Motor neuron (in vitro differentiated cells): ENCODE results near the gene MED16. TPM values are rescaled to one million over a fixed set of nuclear protein-coding genes. Genes with fewer than 3 reads are reported as not detected.
"Not testable (repeated sequence)": the region's sequence is repeated elsewhere in the genome, so short reads cannot be mapped to it uniquely, and the experiment has no call there.

Experiments used
- ATAC-seq, 8 experiments: fragments of 200-7000 bp; cut with Tn5 transposase; replicated peaks in 6 of 8; 2 replicates each; pipeline ENCODE4 v1.8.0; 2021; ENCODE audit warnings: mild to moderate bottlenecking in 8 of 8, moderate library complexity in 8 of 8
- H3K27ac ChIP-seq, 2 donors: fragments of 250-450 bp; sonication (Bioruptor Pico); 2 replicates each; pipeline ENCODE4 v1.9.0; 2021; ENCODE audit warnings: antibody characterized with exemption in 2 of 2, mild to moderate bottlenecking in 2 of 2, moderate library complexity in 1 of 2
- H3K4me1 ChIP-seq, 2 donors: fragments of 250-450 bp; sonication (Bioruptor Pico); replicated peaks in 1 of 2; 2 replicates each; pipeline ENCODE4 v1.6.1; 2021; ENCODE audit warnings: antibody characterized with exemption in 2 of 2, mild to moderate bottlenecking in 2 of 2, moderate library complexity in 1 of 2
- H3K4me3 ChIP-seq, 5 donors: fragments of 250-450 bp; sonication (Bioruptor Pico); 2 replicates each; pipeline ENCODE4 v1.9.0; 2021; ENCODE audit warnings: antibody characterized with exemption in 5 of 5, mild to moderate bottlenecking in 5 of 5, moderate library complexity in 4 of 5
- WGBS, 10 experiments: fragments of 450-650 bp; shearing (Covaris generic); methylation state at CpG; one replicate each; pipeline ENCODE4 v1.0.0; 2022; 5-methylcytosine and 5-hydroxymethylcytosine counted together
- in situ Hi-C, 9 experiments: fragments of 400-800 bp; cut with MboI; loops; one replicate each; pipeline ENCODE4 v1.15.0; 2021; ENCODE audit warnings: low sequenced_read_pairs in 9 of 9, low pct_unique_long_range_greater_than_20kb in 2 of 9; ENCODE audit not compliant: unreplicated experiment in 9 of 9
- total RNA-seq, 8 experiments: library from RNA; unstranded; fragments of 300-600 nt; gene quantifications; 2 replicates each; pipeline versions ENCODE4 v1.2.3 to v1.2.4, GENCODE V29; 2022

The MED16 gene
- total RNA-seq, 8 experiments from 2014 or later: 15.0 to 44.1 (median 26.1) TPM

DNA sequence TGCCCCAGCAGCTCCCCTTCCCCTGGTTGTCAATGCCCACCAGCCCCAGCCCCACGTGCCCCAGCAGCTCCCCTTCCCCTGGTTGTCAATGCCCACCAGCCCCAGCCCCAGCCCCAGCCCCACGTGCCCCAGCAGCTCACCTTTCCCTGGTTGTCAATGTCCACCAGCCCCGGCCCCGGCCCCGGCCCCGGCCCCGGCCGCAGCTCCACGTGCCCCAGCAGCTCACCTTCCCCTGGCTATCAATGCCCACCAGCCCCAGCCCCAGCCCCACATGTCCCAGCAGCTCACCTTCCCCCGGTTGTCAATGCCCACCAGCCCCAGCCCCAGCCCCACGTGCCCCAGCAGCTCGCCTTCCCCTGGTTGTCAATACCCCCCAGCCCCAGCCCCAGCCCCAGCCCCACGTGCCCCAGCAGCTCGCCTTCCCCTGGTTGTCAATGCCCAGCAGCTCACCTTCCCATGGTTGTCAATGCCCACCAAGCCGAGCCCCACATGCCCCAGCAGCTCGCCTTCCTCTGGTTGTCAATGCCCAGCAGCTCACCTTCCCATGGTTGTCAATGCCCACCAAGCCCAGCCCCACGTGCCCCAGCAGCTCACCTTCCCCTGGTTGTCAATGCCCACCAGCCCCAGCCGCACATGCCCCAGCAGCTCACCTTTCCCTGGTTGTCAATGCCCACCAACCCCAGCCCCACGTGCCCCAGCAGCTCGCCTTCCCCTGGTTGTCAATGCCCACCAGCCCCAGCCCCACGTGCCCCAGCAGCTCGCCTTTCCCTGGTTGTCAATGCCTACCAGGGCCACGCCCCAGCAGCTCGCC, 14.0 kb downstream of the MED16 start:
- 89 to 100% methylated on average over 2 to 5 of the region's 24 CpGs; no CpG with 5 or more reads in 8 of the 10 experiments for WGBS, 10 experiments
- H3K4me3 ChIP-seq, H3K4me1 ChIP-seq, H3K27ac ChIP-seq, ATAC-seq, in situ Hi-C loops: not testable (repeated sequence)

- WGBS, 10 experiments: no CpG with 5 or more reads among the region's 23 CpGs
- H3K4me1 ChIP-seq, in situ Hi-C loops, ATAC-seq, H3K4me3 ChIP-seq, H3K27ac ChIP-seq: not testable (repeated sequence)
Measured at GRCh38 chr19:877992-878660, 14.9 kb downstream of the MED16 start.

DNA sequence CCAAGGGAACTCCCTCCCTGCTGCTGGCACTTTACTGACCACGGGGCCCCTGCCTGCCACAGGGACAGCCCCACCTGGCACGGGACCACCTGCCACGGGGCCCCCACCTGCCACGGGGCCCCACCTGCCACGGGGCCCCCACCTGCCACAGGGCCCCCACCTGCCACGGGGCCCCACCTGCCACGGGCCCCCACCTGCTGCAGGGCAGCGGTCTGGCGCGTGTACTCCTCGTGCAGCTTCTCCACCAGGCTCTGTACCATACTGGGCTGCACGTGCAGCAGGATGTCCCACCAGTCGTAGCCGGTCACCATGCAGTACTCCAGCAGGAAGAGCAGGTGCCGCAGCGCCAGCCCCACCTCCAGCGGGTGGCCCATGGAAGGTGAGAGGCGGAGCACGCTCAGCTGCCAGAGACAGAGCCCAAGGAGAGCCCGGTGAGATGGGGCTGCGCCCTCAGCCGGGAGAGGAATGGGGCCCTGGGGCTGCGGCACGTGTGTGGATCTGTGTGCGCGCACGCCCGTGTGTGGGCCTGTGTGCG, 16.1 kb downstream of the MED16 start:
- in situ Hi-C loops: no loop called here
- peak in 1 of 8 experiments; percentile 7 for ATAC-seq
- H3K27ac ChIP-seq: no peak overlapping the region
- WGBS, 10 experiments: 94% methylated on average over 9 of the region's 29 CpGs; no CpG with 5 or more reads in 9 of the 10 experiments
- peaks cover 8 to 13% of the 10 kb centered on the region in 2 donors for H3K4me1 ChIP-seq
- H3K4me3 ChIP-seq: no peak overlapping the region

GRCh38 chr19:876089-876488, 16.9 kb downstream of the MED16 start:
- Histone ChIP-seq H3K4me1 (peaks cover 9 to 14% of the 10 kb centered on the region in 2 donors), H3K4me3 (no peak overlapping the region), H3K27ac (no peak overlapping the region)
- in situ Hi-C loops: no loop called here
- no peak for ATAC-seq
- WGBS, 10 experiments: 67 to 100% (median 86%) methylated on average over 1 to 6 of the region's 18 CpGs; no CpG with 5 or more reads in 4 of the 10 experiments

GRCh38 chr19:875265-875879, 17.6 kb downstream of the MED16 start:
- no peak for ATAC-seq
- Histone ChIP-seq H3K27ac (no peak overlapping the region), H3K4me3 (no peak overlapping the region), H3K4me1 (peaks cover 9 to 14% of the 10 kb centered on the region in 2 donors)
- 80 to 100% (median 95%) methylated on average over 1 to 17 of the region's 28 CpGs; no CpG with 5 or more reads in 4 of the 10 experiments for whole genome bisulfite sequencing, 10 experiments
- in situ Hi-C loops: no loop called here

- ATAC-seq: no peak
- WGBS, 10 experiments: 47 to 100% (median 86%) methylated on average over 3 to 6 of the region's 22 CpGs; no CpG with 5 or more reads in 7 of the 10 experiments
- Histone ChIP-seq H3K4me1 (peaks cover 9 to 14% of the 10 kb centered on the region in 2 donors), H3K4me3 (no peak overlapping the region), H3K27ac (peak overlapping the region in 1 of 2 donors; percentile 28)
- in situ Hi-C loops: no loop called here
Measured at GRCh38 chr19:873561-874041, 19.4 kb downstream of the MED16 start.

- WGBS, 10 experiments: no CpG with 5 or more reads among the region's 13 CpGs
- in situ Hi-C loops: no loop called here
- peak in 7 of 8 experiments; percentile 2 to 63 (median 47) for ATAC-seq
- Histone ChIP-seq H3K27ac (peak overlapping the region in 1 of 2 donors; percentile 28), H3K4me3 (no peak overlapping the region), H3K4me1 (peaks cover 9 to 14% of the 10 kb centered on the region in 2 donors)
Measured at GRCh38 chr19:873084-873483, 19.9 kb downstream of the MED16 start.

DNA sequence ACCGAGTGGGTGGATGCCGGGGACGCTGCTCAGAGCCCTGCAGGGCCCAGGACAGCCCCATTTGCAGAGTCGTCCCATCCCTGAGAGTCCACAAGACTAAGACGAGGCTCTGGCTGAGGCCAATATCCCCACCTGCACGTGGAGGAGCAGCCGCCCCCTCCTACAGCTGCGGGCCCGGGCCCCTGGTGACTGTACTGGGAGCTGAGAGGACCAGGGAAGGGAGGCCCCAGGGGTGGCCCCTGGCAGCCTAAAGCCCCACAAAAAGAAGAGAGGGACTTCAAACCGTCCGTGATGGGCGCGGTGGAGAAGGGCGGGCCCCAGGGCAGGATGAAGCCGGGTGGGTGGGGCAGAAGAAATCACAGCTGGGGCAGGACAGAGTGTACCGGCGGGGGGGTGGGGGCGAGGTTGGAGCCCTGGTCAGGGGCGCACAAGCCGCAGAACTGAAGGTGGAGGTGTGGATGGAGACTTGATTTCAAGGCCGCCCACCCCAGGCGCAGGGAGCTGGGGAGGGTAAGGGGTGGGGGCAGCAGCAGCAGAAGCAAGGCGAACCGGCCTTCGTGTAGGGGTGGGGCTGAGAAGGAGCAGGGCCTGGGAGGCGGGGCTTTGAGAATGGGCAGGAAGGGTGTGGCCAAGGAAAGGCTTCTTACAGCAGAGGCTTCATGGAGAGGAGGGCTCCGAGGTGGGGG, 20.6 kb downstream of the MED16 start:
- H3K4me3 ChIP-seq: no peak overlapping the region
- no CpG with 5 or more reads among the region's 27 CpGs for WGBS, 10 experiments
- H3K4me1 ChIP-seq: peaks cover 9 to 17% of the 10 kb centered on the region in 2 donors
- in situ Hi-C loops: no loop called here
- ATAC-seq: peak; percentile 5 to 91 (median 70)
- H3K27ac ChIP-seq: peak overlapping the region; percentile 35 to 71

DNA sequence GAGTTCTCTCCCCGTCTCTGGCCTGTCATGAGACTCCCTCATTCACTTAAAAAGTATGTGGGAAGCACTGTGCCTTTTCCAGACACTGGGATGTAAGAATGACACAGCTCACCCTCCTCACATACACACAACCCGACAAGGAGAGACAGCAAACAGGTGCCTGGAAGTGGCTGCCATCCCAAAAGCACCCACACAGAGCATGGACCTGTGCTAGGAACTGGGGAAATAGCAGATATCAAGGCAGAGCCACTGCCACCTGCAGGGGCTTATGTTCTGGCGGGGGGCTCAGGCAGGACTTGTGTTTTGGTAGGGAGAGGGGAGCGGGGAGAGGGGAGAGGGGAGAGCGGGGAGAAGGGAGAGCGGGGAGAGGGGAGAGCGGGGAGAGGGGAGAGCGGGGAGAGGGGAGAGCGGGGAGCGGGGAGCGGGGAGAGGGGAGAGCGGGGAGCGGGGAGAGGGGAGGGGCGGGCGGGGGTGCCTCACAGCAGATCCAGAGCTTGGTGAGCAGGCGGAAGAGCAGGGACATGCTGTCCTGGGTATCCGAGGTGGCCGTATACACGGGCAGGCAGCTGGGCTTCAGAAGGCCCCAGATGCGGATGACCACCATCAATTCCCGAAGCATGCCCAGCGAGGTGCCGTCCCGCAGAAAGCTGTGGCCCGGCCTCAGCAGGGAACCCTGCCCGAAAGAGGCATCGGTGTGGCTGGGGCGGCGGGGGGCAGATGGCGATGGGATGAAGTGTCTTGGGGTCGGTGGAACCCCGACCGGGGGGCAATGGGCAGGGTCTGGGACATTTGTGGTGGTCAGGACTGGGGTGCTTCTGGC, 21.3 kb downstream of the MED16 start:
- ATAC-seq: peak in 5 of 8 experiments; percentile 34 to 67 (median 44)
- no peak overlapping the region for H3K4me3 ChIP-seq
- H3K4me1 ChIP-seq: peaks cover 9 to 17% of the 10 kb centered on the region in 2 donors
- WGBS, 10 experiments: 80% methylated on average over 1 of the region's 33 CpGs; no CpG with 5 or more reads in 9 of the 10 experiments
- in situ Hi-C loops: no loop called here
- peak overlapping the region; percentile 35 to 71 for H3K27ac ChIP-seq

GRCh38 chr19:870963-871401, 22.0 kb downstream of the MED16 start:
- ATAC-seq: no peak
- 92% methylated on average over 12 of the region's 28 CpGs; no CpG with 5 or more reads in 9 of the 10 experiments for WGBS, 10 experiments
- no peak overlapping the region for H3K4me3 ChIP-seq
- H3K4me1 ChIP-seq: peaks cover 9 to 17% of the 10 kb centered on the region in 2 donors
- H3K27ac ChIP-seq: peak overlapping the region in 1 of 2 donors; percentile 21
- in situ Hi-C loops: no loop called here

DNA sequence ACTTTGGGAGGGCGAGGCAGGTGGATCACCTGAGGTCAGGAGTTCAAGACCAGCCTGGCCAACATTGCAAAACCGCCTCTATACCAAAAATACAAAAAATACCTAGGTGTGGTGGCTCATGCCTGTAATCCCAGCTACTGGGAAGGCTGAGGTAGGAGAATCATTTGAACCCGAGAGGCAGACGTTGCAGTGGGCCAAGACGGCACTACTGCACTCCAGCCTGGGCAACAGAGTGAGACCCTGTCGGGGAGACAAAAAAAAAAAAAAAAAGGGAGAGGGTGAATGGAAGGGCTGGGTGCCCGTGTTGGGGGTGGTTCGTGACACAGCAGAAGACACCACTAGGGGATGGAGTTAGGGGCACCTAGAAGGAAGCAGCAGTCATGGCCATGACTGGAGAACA, 22.7 kb downstream of the MED16 start:
- Histone ChIP-seq H3K4me3 (no peak overlapping the region), H3K27ac (no peak overlapping the region), H3K4me1 (peaks cover 9 to 17% of the 10 kb centered on the region in 2 donors)
- in situ Hi-C loops: no loop called here
- WGBS, 10 experiments: 78 to 100% (median 88%) methylated on average over 1 to 6 of the region's 8 CpGs; no CpG with 5 or more reads in 5 of the 10 experiments
- ATAC-seq: no peak
